ENCODE data around the gene ZNF155. TPM values are rescaled to one million over a fixed set of nuclear protein-coding genes. Genes with fewer than 3 reads are reported as not detected.

The ZNF155 gene
- total RNA-seq, 1 donor from 2014 or later, result 9.4 TPM

- H3K36me3 Mint-ChIP-seq (ENCODE audit: low read depth), result peaks cover 41% of the 10 kb centered on the region
- H3K4me3 Mint-ChIP-seq, result no peak overlapping the region
- ChIA-PET CTCF (no interaction called here), POLR2A (no interaction called here)
- no peaks in the 10 kb centered on the region for H3K27me3 Mint-ChIP-seq
- ATAC-seq (ENCODE audit: low read depth) (no peak), DNase-seq (no peak)
- H3K4me1 Mint-ChIP-seq, result no peaks in the 10 kb centered on the region
- H3K27ac Mint-ChIP-seq, result no peak overlapping the region
- intact Hi-C loops (cut with micrococcal nuclease), result no loop called here
- H3K9me3 Mint-ChIP-seq, result peaks cover 37% of the 10 kb centered on the region
- TF ChIP-seq CTCF (IDR thresholded peaks at IDR 0.05), result no peak
Measured at GRCh38 chr19:43957891-43958290, 26.1 kb upstream of the ZNF155 start.

- POLR2A ChIA-PET, result no interaction called here
- Mint-ChIP-seq H3K9me3 (peaks cover 41% of the 10 kb centered on the region), H3K4me3 (no peak overlapping the region), H3K4me1 (no peaks in the 10 kb centered on the region), H3K36me3 (ENCODE audit: low read depth) (peaks cover 55% of the 10 kb centered on the region), H3K27ac (no peak overlapping the region), H3K27me3 (no peaks in the 10 kb centered on the region)
- ATAC-seq (ENCODE audit: low read depth), result no peak
- DNase-seq, result no peak
- TF ChIP-seq CTCF (IDR thresholded peaks at IDR 0.05), result no peak
- intact Hi-C loops (cut with micrococcal nuclease), result no loop called here
- CTCF ChIA-PET, result no interaction called here
Measured at GRCh38 chr19:43960411-43960810, 23.6 kb upstream of the ZNF155 start.

- TF ChIP-seq CTCF (IDR thresholded peaks at IDR 0.05), result no peak
- Mint-ChIP-seq H3K27me3 (no peaks in the 10 kb centered on the region), H3K9me3 (peaks cover 43% of the 10 kb centered on the region), H3K27ac (no peak overlapping the region), H3K4me3 (no peak overlapping the region), H3K36me3 (ENCODE audit: low read depth) (peaks cover 71% of the 10 kb centered on the region), H3K4me1 (no peaks in the 10 kb centered on the region)
- DNase-seq (no peak), ATAC-seq (ENCODE audit: low read depth) (no peak)
- intact Hi-C loops (cut with micrococcal nuclease), result no loop called here
- ChIA-PET CTCF (no interaction called here), POLR2A (no interaction called here)
Measured at GRCh38 chr19:43966079-43966694, 17.8 kb upstream of the ZNF155 start.

GRCh38 chr19:43976732-43977131 lies 7.3 kb upstream of the ZNF155 start:
- Mint-ChIP-seq H3K9me3 (peaks cover 40% of the 10 kb centered on the region), H3K4me1 (no peaks in the 10 kb centered on the region), H3K4me3 (no peak overlapping the region)

GRCh38 chr19:43983544-43983911 lies 460 bp upstream of the ZNF155 start:
- intact Hi-C loops (cut with micrococcal nuclease), result no loop called here
- Mint-ChIP-seq H3K9me3 (peaks cover 7% of the 10 kb centered on the region), H3K27ac (no peak overlapping the region), H3K27me3 (no peaks in the 10 kb centered on the region), H3K4me3 (peak overlapping the region; percentile 95), H3K4me1 (peaks cover 10% of the 10 kb centered on the region), H3K36me3 (ENCODE audit: low read depth) (peaks cover 4% of the 10 kb centered on the region)
- TF ChIP-seq CTCF (IDR thresholded peaks at IDR 0.05), result no peak
- ATAC-seq (ENCODE audit: low read depth) (peak; percentile 9), DNase-seq (no peak)
- ChIA-PET CTCF (no interaction called here), POLR2A (no interaction called here)

More at GRCh38 chr19:43976732-43977131, 7.3 kb upstream of the ZNF155 start:
- ChIA-PET POLR2A (no interaction called here), CTCF (no interaction called here)
- TF ChIP-seq CTCF (IDR thresholded peaks at IDR 0.05), result no peak
- ATAC-seq (ENCODE audit: low read depth), result no peak
- Mint-ChIP-seq H3K27ac (no peak overlapping the region), H3K27me3 (no peaks in the 10 kb centered on the region), H3K36me3 (ENCODE audit: low read depth) (peaks cover 7% of the 10 kb centered on the region)
- intact Hi-C loops (cut with micrococcal nuclease), result no loop called here
- DNase-seq, result no peak
